IMR-90 (cell line): ENCODE results near the gene ROBO3.

Experiments used
- BHLHE40 ChIP-seq: fragments of 150-350 bp; IDR thresholded peaks from 2 replicates; pipeline ENCODE4 v1.6.1; 2016; ENCODE audit warnings: mild to moderate bottlenecking, low read depth, low read length
- CTCF ChIP-seq: conservative IDR thresholded peaks from 2 replicates; pipeline ENCODE4 v1.5.1; 2012; ENCODE audit warnings: mild to moderate bottlenecking, low read depth, low read length, improper control_type of control experiment
- FOS ChIP-seq: fragments of 150-350 bp; IDR thresholded peaks from 2 replicates; pipeline ENCODE4 v1.6.1; 2016; ENCODE audit warnings: low read depth, low read length
- MAFK ChIP-seq: IDR thresholded peaks from 2 replicates; pipeline ENCODE4 v1.6.1; 2012; ENCODE audit warnings: low read depth, low read length, improper control_type of control experiment
- MAZ ChIP-seq: IDR thresholded peaks from 2 replicates; pipeline ENCODE4 v1.6.1; 2012; ENCODE audit warnings: low read depth, mild to moderate bottlenecking, low read length, improper control_type of control experiment, moderate library complexity, borderline replicate concordance
- MXI1 ChIP-seq: IDR thresholded peaks from 2 replicates; pipeline ENCODE4 v1.6.1; 2012; ENCODE audit warnings: low read depth, mild to moderate bottlenecking, low read length, moderate library complexity, borderline replicate concordance
- NFE2L2 ChIP-seq: fragments of 150-350 bp; IDR thresholded peaks from 2 replicates; pipeline ENCODE4 v1.6.1; 2016; ENCODE audit warnings: low read depth, mild to moderate bottlenecking, low read length
- POLR2A ChIP-seq: IDR thresholded peaks from 2 replicates; pipeline ENCODE4 v1.6.1; 2012; ENCODE audit warnings: mild to moderate bottlenecking, low read depth, low read length
- RAD21 ChIP-seq: IDR thresholded peaks from 2 replicates; pipeline ENCODE4 v1.6.1; 2012; ENCODE audit warnings: low read length, improper control_type of control experiment
- RCOR1 ChIP-seq: IDR thresholded peaks from 2 replicates; pipeline ENCODE4 v1.6.1; 2012; ENCODE audit warnings: mild to moderate bottlenecking, low read length, improper control_type of control experiment; ENCODE audit not compliant: insufficient replicate concordance
- RFX5 ChIP-seq: IDR thresholded peaks from 2 replicates; pipeline ENCODE4 v1.8.0; 2012; ENCODE audit warnings: low read depth, mild to moderate bottlenecking, low read length, moderate library complexity
- SMC3 ChIP-seq: fragments of 150-350 bp; IDR thresholded peaks from 2 replicates; pipeline ENCODE4 v1.6.1; 2016; ENCODE audit warnings: low read depth, mild to moderate bottlenecking, antibody characterized with exemption, low read length, moderate library complexity
- USF2 ChIP-seq: fragments of 150-350 bp; IDR thresholded peaks from 2 replicates; pipeline ENCODE4 v1.6.1; 2017; ENCODE audit warnings: mild to moderate bottlenecking, antibody characterized with exemption, low read length, low read depth

- TF ChIP-seq CTCF, result no peak
- TF ChIP-seq RAD21, result no peak; the same call in 1 of the 2 replicates
- TF ChIP-seq POLR2A, result peak; percentile 66; the same call in 1 of the 2 replicates
- TF ChIP-seq RCOR1, result peak; percentile 71
- no peak for TF ChIP-seq RFX5
- TF ChIP-seq BHLHE40, result peak; percentile 53; the same call in 1 of the 2 replicates
- no peak for TF ChIP-seq MAFK
- no peak for TF ChIP-seq USF2
- no peak for TF ChIP-seq SMC3
- TF ChIP-seq FOS, result peak; percentile 86
- TF ChIP-seq MAZ, result no peak
- no peak for TF ChIP-seq MXI1
- no peak; the same call in 1 of the 2 replicates for TF ChIP-seq NFE2L2
Measured at GRCh38 chr11:124900464-124900863, 35.2 kb downstream of the ROBO3 start.
